Lower leg skin (tissue), 3 donors: ENCODE measurements around the gene EBF3.

ENCODE experiments used
- CTCF ChIP-seq, 3 donors: fragments of 450-650 bp; IDR thresholded peaks; one replicate each; pipeline ENCODE4 v1.5.1; 2016; ENCODE audit warnings: antibody characterized with exemption in 3 of 3, mild to moderate bottlenecking in 3 of 3, moderate library complexity in 2 of 3
- POLR2A ChIP-seq, 2 donors: fragments of 450-650 bp; IDR thresholded peaks; one replicate each; pipeline ENCODE4 v1.6.1; 2016 to 2017; ENCODE audit warnings: antibody characterized with exemption in 2 of 2, mild to moderate bottlenecking in 1 of 2, moderate library complexity in 1 of 2

DNA sequence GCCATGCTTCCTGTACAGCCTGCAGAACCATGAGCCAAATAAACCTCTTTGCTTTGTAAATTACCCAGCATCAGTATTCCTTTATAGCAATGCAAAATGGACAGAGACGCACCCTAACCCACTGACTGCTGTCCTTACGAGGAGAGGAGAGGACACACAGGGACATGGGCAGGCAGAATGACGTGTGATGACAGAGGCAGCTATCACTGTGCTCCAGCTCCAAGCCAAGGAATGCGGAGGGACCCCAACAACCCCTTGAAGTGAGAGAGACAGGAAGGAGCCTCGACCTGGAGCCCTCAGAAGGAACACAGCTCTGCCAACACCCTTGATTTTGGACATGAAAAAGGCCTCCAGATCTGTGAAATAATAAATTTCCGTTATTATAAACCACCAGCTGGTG is 46.6 kb upstream of the EBF3 start:
- TF ChIP-seq CTCF (IDR thresholded peaks at IDR 0.05) (no peak), POLR2A (IDR thresholded peaks at IDR 0.05) (no peak)
